HEK293 (cell line): ENCODE results near the gene KIF4A.

ENCODE experiments used
- CTCF ChIA-PET: fragments of 350-600 bp; formaldehyde crosslinking; extraction: SDS; loops from one replicate; lab custom pipeline; 2021; ENCODE audit warnings: antibody characterized with exemption; lab: Yijun Ruan, JAX
- POLR2A ChIA-PET: fragments of 300-600 bp; formaldehyde crosslinking; extraction: SDS; loops from one replicate; lab custom pipeline; 2020; ENCODE audit warnings: antibody characterized with exemption, inconsistent platforms; lab: Yijun Ruan, JAX
- H3K27ac ChIP-seq: fragments of 200-500 bp; sonication (Bioruptor generic); 2 replicates; pipeline ENCODE4 v1.5.1; 2014; ENCODE audit warnings: low read depth, low read length, control low read depth, inconsistent platforms; ENCODE audit errors: extremely low read depth
- H3K36me3 ChIP-seq, 2 experiments: fragments of 200-500 bp in 1 of 2; sonication (Bioruptor generic) in 1 of 2; 1 replicate in 1 of 2; 2 replicates in 1 of 2; pipeline ENCODE4 v1.5.1; 2014 to 2017; ENCODE audit warnings: inconsistent platforms in 2 of 2, low read length in 2 of 2; ENCODE audit not compliant: control insufficient read depth in 2 of 2, insufficient read depth in 1 of 2
- H3K4me1 ChIP-seq: fragments of 200-500 bp; sonication (Bioruptor generic); 2 replicates; pipeline ENCODE4 v1.5.1; 2014; ENCODE audit warnings: mild to moderate bottlenecking, low read length, inconsistent platforms; ENCODE audit not compliant: control insufficient read depth, insufficient read depth
- H3K4me3 ChIP-seq: 2 replicates; pipeline ENCODE4 v1.5.1; 2011; ENCODE audit warnings: low read depth, mild to moderate bottlenecking, control low read depth, low read length, moderate library complexity
- H3K9me3 ChIP-seq: fragments of 200-500 bp; sonication (Bioruptor generic); 2 replicates; pipeline ENCODE4 v1.5.1; 2014; ENCODE audit warnings: low read depth, low read length, inconsistent platforms; ENCODE audit not compliant: control insufficient read depth, insufficient read depth
- ATF2 ChIP-seq: fragments of 450-650 bp; formaldehyde crosslinking; IDR thresholded peaks from 2 replicates; pipeline ENCODE4 v1.5.1; 2016; ENCODE audit warnings: missing biosample characterization, missing genetic modification characterization, low read depth
- BCL11A ChIP-seq: fragments of 450-650 bp; formaldehyde crosslinking; IDR thresholded peaks from 2 replicates; pipeline ENCODE4 v1.5.1; 2016; ENCODE audit warnings: low read depth, missing biosample characterization, missing genetic modification characterization
- BCL6B ChIP-seq: fragments of 450-650 bp; formaldehyde crosslinking; IDR thresholded peaks from 2 replicates; pipeline ENCODE4 v1.5.1; 2017; ENCODE audit warnings: missing biosample characterization, missing genetic modification characterization
- GLI2 ChIP-seq: fragments of 450-650 bp; formaldehyde crosslinking; IDR thresholded peaks from 2 replicates; pipeline ENCODE4; 2017; ENCODE audit warnings: missing biosample characterization, missing genetic modification characterization, low read depth, borderline replicate concordance
- HOXA7 ChIP-seq: sonication (generic); formaldehyde crosslinking; IDR thresholded peaks from 2 replicates; pipeline ENCODE4 v1.8.1; 2022; ENCODE audit warnings: missing genetic modification reagents, borderline replicate concordance
- PRDM1 ChIP-seq: fragments of 450-650 bp; formaldehyde crosslinking; IDR thresholded peaks from 2 replicates; pipeline ENCODE4; 2016; ENCODE audit warnings: missing biosample characterization, missing genetic modification characterization
- ZNF112 ChIP-seq: fragments of 450-650 bp; formaldehyde crosslinking; IDR thresholded peaks from 2 replicates; pipeline ENCODE4 v1.5.0; 2017; ENCODE audit warnings: missing biosample characterization, missing genetic modification characterization
- ZNF121 ChIP-seq: fragments of 450-650 bp; formaldehyde crosslinking; IDR thresholded peaks from 2 replicates; pipeline ENCODE4 v1.5.1; 2016; ENCODE audit warnings: missing biosample characterization, missing genetic modification characterization
- ZNF138 ChIP-seq: fragments of 450-650 bp; formaldehyde crosslinking; IDR thresholded peaks from 2 replicates; pipeline ENCODE4 v1.5.1; 2016; ENCODE audit warnings: missing biosample characterization, missing genetic modification characterization, borderline replicate concordance
- ZNF184 ChIP-seq: fragments of 450-650 bp; IDR thresholded peaks from 2 replicates; pipeline ENCODE4 v1.5.1; 2018; ENCODE audit warnings: missing biosample characterization, mild to moderate bottlenecking, missing genetic modification characterization
- ZNF571 ChIP-seq: fragments of 450-650 bp; formaldehyde crosslinking; IDR thresholded peaks from 2 replicates; pipeline ENCODE4 v1.5.0; 2017; ENCODE audit warnings: missing biosample characterization, missing genetic modification characterization
- ZNF701 ChIP-seq: fragments of 450-650 bp; formaldehyde crosslinking; IDR thresholded peaks from 2 replicates; pipeline ENCODE4 v1.5.1; 2016; ENCODE audit warnings: missing biosample characterization, missing genetic modification characterization
- ZNF785 ChIP-seq: fragments of 450-650 bp; formaldehyde crosslinking; IDR thresholded peaks from 2 replicates; pipeline ENCODE4 v1.5.1; 2016; ENCODE audit warnings: missing biosample characterization, missing genetic modification characterization

Gene KIF4A

GRCh38 chrX:70461026-70461425 lies 171.1 kb downstream of the KIF4A start:
- H3K36me3 ChIP-seq: peaks cover 21 to 30% of the 10 kb centered on the region in 2 experiments
- no peaks in the 10 kb centered on the region for H3K9me3 ChIP-seq
- POLR2A ChIA-PET: no interaction called here
- CTCF ChIA-PET: interaction anchor here (0.7 kb wide), 1 partner anchor 1144 kb away, joined by 3 read pairs; no protein-coding TSS in a partner anchor
- no peak for TF ChIP-seq ZNF785 (tag by site-specific recombination)
- no peak for TF ChIP-seq BCL6B (tag by site-specific recombination)
- TF ChIP-seq ZNF184 (tag by site-specific recombination): peak; percentile 93
- TF ChIP-seq ZNF138: no peak
- TF ChIP-seq ZNF112 (tag by site-specific recombination): no peak
- H3K4me1 ChIP-seq: no peaks in the 10 kb centered on the region
- H3K27ac ChIP-seq: no peak overlapping the region
- no peak overlapping the region for H3K4me3 ChIP-seq

- ChIA-PET CTCF (interaction anchor here (0.9 kb wide), 1 partner anchor 331 kb away, joined by 3 read pairs; the partner anchor contains the start of gene IGBP1), POLR2A (interaction anchor here (1.1 to 1.3 kb wide), 2 partner anchors 8 to 173 kb away, joined by 3 read pairs; no protein-coding TSS in a partner anchor)
- Histone ChIP-seq H3K9me3 (no peaks in the 10 kb centered on the region), H3K36me3 (peaks cover 24 to 34% of the 10 kb centered on the region in 2 experiments), H3K27ac (no peak overlapping the region), H3K4me1 (no peaks in the 10 kb centered on the region), H3K4me3 (no peak overlapping the region)
- TF ChIP-seq PRDM1 (tag by site-specific recombination) (peak; percentile 100), GLI2 (no peak)
These were observed 174.1 kb downstream of the KIF4A start for GRCh38 chrX:70464051-70464450.

GRCh38 chrX:70466968-70467367 lies 177.1 kb downstream of the KIF4A start:
- H3K36me3 ChIP-seq: peaks cover 17 to 19% of the 10 kb centered on the region in 2 experiments
- POLR2A ChIA-PET: no interaction called here
- TF ChIP-seq HOXA7 (CRISPR knock-in tag) (no peak), ZNF121 (tag by site-specific recombination) (peak; percentile 77), ZNF571 (tag by site-specific recombination) (no peak), BCL11A (no peak)
- CTCF ChIA-PET: no interaction called here
- H3K4me1 ChIP-seq: no peaks in the 10 kb centered on the region
- H3K4me3 ChIP-seq: no peak overlapping the region
- no peak overlapping the region for H3K27ac ChIP-seq
- no peaks in the 10 kb centered on the region for H3K9me3 ChIP-seq

GRCh38 chrX:70468709-70469108 lies 178.8 kb downstream of the KIF4A start:
- no peaks in the 10 kb centered on the region for H3K4me1 ChIP-seq
- peaks cover 17 to 21% of the 10 kb centered on the region in 2 experiments for H3K36me3 ChIP-seq
- TF ChIP-seq ATF2 (tag by site-specific recombination) (peak; percentile 77), ZNF701 (tag by site-specific recombination) (no peak)
- ChIA-PET POLR2A (no interaction called here), CTCF (interaction anchor here (0.5 kb wide), 1 partner anchor 8 kb away, joined by 3 read pairs; no protein-coding TSS in a partner anchor)
- H3K27ac ChIP-seq: no peak overlapping the region
- no peak overlapping the region for H3K4me3 ChIP-seq
- H3K9me3 ChIP-seq: no peaks in the 10 kb centered on the region
